Cortex of kidney (tissue), 1 donor: ENCODE measurements around the gene KIF21B.

Experiments used
- DNase-seq: peaks from one replicate; lab custom pipeline; 2025; lab: John Stamatoyannopoulos, UW

Gene KIF21B

GRCh38 chr1:201023517-201023902 lies at the start of gene KIF21B:
Gene KIF21B (minus strand): TSS chr1:201023714. CDS start chr1:201023383, 331 bp downstream.
- no peak for DNase-seq

GRCh38 chr1:201072922-201073321 lies 49.4 kb upstream of the KIF21B start:
- DNase-seq, result no peak

GRCh38 chr1:201072149-201072548 lies 48.6 kb upstream of the KIF21B start:
- DNase-seq, result no peak

- no peak for DNase-seq
Measured at GRCh38 chr1:201069636-201070035, 46.1 kb upstream of the KIF21B start.

GRCh38 chr1:201068976-201069375 lies 45.5 kb upstream of the KIF21B start:
- DNase-seq, result no peak

- DNase-seq, result no peak
Measured at GRCh38 chr1:201066986-201067385, 43.5 kb upstream of the KIF21B start.

GRCh38 chr1:201065686-201066085 lies 42.2 kb upstream of the KIF21B start:
- no peak for DNase-seq

GRCh38 chr1:201064806-201065205 lies 41.3 kb upstream of the KIF21B start:
- no peak for DNase-seq

GRCh38 chr1:201063145-201063544 lies 39.6 kb upstream of the KIF21B start:
- no peak for DNase-seq

GRCh38 chr1:201062511-201063091 lies 39.1 kb upstream of the KIF21B start:
- DNase-seq, result no peak

- DNase-seq, result no peak
Measured at GRCh38 chr1:201061886-201062285, 38.4 kb upstream of the KIF21B start.

- DNase-seq, result no peak
Measured at GRCh38 chr1:201061049-201061448, 37.5 kb upstream of the KIF21B start.

GRCh38 chr1:201060586-201060985 lies 37.1 kb upstream of the KIF21B start:
- DNase-seq, result no peak

GRCh38 chr1:201059871-201060555 lies 36.5 kb upstream of the KIF21B start:
- DNase-seq, result no peak

- no peak for DNase-seq
Measured at GRCh38 chr1:201059401-201059800, 35.9 kb upstream of the KIF21B start.

GRCh38 chr1:201054091-201054543 lies 30.6 kb upstream of the KIF21B start:
- no peak for DNase-seq

- DNase-seq, result no peak
Measured at GRCh38 chr1:201053155-201053860, 29.8 kb upstream of the KIF21B start.

- DNase-seq, result no peak
Measured at GRCh38 chr1:201051399-201051798, 27.9 kb upstream of the KIF21B start.

- no peak for DNase-seq
Measured at GRCh38 chr1:201050515-201051277, 27.2 kb upstream of the KIF21B start.

GRCh38 chr1:201049248-201049831 lies 25.8 kb upstream of the KIF21B start:
- DNase-seq, result no peak

GRCh38 chr1:201048521-201048920 lies 25.0 kb upstream of the KIF21B start:
- DNase-seq, result no peak

- DNase-seq, result no peak
Measured at GRCh38 chr1:201044119-201044518, 20.6 kb upstream of the KIF21B start.
